Measurements from ENCODE around the gene BAG1.

DNA sequence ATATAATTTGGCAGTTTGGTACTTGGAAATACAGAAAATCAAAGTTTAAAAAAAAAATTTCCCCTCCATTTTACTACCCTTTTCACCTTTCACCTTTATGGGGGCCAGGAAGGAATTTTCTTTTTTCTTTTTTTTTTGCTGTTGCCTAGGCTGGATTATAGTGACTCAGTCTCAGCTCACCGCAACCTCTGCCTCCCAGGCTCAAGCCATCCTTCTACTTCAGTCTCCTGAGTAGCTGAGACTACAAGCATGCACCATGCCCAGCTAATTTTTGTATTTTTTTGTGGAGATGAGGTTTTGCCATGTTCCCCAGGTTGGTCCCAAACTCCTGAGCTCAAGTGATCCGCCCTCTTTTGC is 9.4 kb upstream of the BAG1 start:
- TF ChIP-seq EP300 (IDR thresholded peaks at IDR 0.05): no peak
- TF ChIP-seq, protein P1, sequence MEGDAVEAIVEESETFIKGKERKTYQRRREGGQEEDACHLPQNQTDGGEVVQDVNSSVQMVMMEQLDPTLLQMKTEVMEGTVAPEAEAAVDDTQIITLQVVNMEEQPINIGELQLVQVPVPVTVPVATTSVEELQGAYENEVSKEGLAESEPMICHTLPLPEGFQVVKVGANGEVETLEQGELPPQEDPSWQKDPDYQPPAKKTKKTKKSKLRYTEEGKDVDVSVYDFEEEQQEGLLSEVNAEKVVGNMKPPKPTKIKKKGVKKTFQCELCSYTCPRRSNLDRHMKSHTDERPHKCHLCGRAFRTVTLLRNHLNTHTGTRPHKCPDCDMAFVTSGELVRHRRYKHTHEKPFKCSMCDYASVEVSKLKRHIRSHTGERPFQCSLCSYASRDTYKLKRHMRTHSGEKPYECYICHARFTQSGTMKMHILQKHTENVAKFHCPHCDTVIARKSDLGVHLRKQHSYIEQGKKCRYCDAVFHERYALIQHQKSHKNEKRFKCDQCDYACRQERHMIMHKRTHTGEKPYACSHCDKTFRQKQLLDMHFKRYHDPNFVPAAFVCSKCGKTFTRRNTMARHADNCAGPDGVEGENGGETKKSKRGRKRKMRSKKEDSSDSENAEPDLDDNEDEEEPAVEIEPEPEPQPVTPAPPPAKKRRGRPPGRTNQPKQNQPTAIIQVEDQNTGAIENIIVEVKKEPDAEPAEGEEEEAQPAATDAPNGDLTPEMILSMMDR (IDR thresholded peaks at IDR 0.05): no peak
- no peak for TF ChIP-seq POLR2A (IDR thresholded peaks at IDR 0.05)
